Aorta (tissue), 5 donors: ENCODE results near the gene TTLL5. TPM values are rescaled to one million over a fixed set of nuclear protein-coding genes. Genes with fewer than 3 reads are reported as not detected.
"Not testable (repeated sequence)": the region's sequence is repeated elsewhere in the genome, so short reads cannot be mapped to it uniquely, and the experiment has no call there.

Experiments used
- ATAC-seq: fragments of 200-7000 bp; cut with Tn5 transposase; one replicate; pipeline ENCODE4 v1.9.1; 2022; ENCODE audit warnings: moderate library complexity; ENCODE audit not compliant: low FRiP score
- DNase-seq, 2 donors: peaks; one replicate each; pipeline ENCODE4 v3.0.0-alpha.2; 2020
- H3K27ac ChIP-seq, 2 donors: one replicate each; pipeline ENCODE4 v1.5.1; 2013; ENCODE audit warnings: low read length in 2 of 2, mild to moderate bottlenecking in 2 of 2, moderate library complexity in 2 of 2, control low read depth in 1 of 2, inconsistent platforms in 1 of 2, low read depth in 1 of 2
- H3K27me3 ChIP-seq, 2 donors: one replicate each; pipeline ENCODE4 v1.6.1; 2013; ENCODE audit warnings: control low read depth in 1 of 2, low read length in 1 of 2, mild to moderate bottlenecking in 1 of 2, moderate library complexity in 1 of 2; ENCODE audit not compliant: insufficient read depth in 2 of 2, control insufficient read depth in 1 of 2
- H3K36me3 ChIP-seq, 2 donors: one replicate each; pipeline ENCODE4 v1.6.1; 2013; ENCODE audit warnings: control low read depth in 1 of 2, low read length in 1 of 2, mild to moderate bottlenecking in 1 of 2; ENCODE audit not compliant: insufficient read depth in 2 of 2, control insufficient read depth in 1 of 2
- H3K4me1 ChIP-seq, 2 donors: one replicate each; pipeline ENCODE4 v1.6.1; 2013; ENCODE audit warnings: low read length in 2 of 2, control low read depth in 1 of 2, mild to moderate bottlenecking in 1 of 2, moderate library complexity in 1 of 2; ENCODE audit not compliant: insufficient read depth in 2 of 2, control insufficient read depth in 1 of 2
- H3K4me3 ChIP-seq, 2 donors: one replicate each; pipeline ENCODE4 v1.5.1; 2013; ENCODE audit warnings: low read length in 2 of 2, control low read depth in 1 of 2, mild to moderate bottlenecking in 1 of 2
- H3K9me3 ChIP-seq: one replicate; pipeline ENCODE4 v1.6.1; 2013; ENCODE audit warnings: mild to moderate bottlenecking, low read length; ENCODE audit not compliant: control insufficient read depth
- WGBS, 2 donors: extraction: QIAGEN DNeasy Blood & Tissue Kit; methylation state at CpG; one replicate each; pipeline ENCODE4 v1.1.7; 2013; 5-methylcytosine and 5-hydroxymethylcytosine counted together
- intact Hi-C, 2 donors: fragments of 100-400 bp; cut with DNase I; formaldehyde crosslinking; loops; one replicate each; pipeline versions ENCODE4 v1.14.2 to v1.15.0; 2022
- polyA plus RNA-seq, 2 donors: library from polyadenylated mRNA; stranded (reverse); fragments of 200-250 nt; gene quantifications; one replicate each; pipeline ENCODE4 v1.2.3, GENCODE V29; 2013
- total RNA-seq, 2 donors: library from RNA; stranded (reverse); fragmentation: NEBNext Ultra II Directional; extraction: Animal tissue kit (Norgen Biotek cat#: 25700); gene quantifications; one replicate each; pipeline ENCODE4 v1.2.1, GENCODE V29; 2021
- donor health status: healthy with polysubstance abuse.
- donor health status: Bipolar disorder and iron deficiency.
- donor health status: DM: no; HTN: no; CAD: no.
- donor health status: DM: no; HTN: no; CAD: no.
- donor health status: DM: yes; HTN: yes; CAD: no.

TTLL5 gene
- total and polyA plus RNA-seq, 4 donors, result 7.7 to 40.8 (median 22.8) TPM

DNA sequence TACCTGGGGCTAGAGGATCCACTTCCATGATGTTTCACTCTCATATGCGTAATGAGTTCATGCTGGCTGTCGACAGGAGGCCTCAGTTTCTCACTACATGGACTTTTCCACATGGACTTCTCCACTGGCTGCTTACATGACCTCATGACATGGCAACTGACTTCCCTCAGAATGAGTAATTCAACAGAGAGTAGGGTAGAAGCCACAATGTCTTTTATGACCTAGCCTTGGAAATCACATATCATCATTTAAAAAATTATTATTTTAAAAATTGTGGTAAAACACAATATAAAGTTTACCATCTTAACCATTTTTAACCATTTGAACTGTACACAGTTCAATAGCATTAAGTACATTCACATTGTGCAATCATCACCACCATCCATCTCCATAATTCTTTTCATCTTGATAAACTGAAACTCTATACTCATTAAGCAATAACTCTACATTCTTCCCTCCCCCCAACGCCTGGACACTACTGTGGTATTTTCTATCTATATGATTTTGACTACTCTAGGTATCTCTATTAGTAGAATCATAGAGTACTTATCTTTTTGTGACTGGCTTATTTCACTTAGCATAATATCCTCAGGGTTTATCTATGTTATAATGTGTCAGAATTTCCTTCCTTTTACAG is 176.2 kb downstream of the TTLL5 start:
- intact Hi-C loops, result no loop called here

GRCh38 chr14:75840911-75841310 is 179.9 kb downstream of the TTLL5 start:
- no peaks in the 10 kb centered on the region for H3K9me3 ChIP-seq
- WGBS, 2 donors, result 92 to 94% methylated on average over 5 of the region's 5 CpGs
- no peaks in the 10 kb centered on the region for H3K27me3 ChIP-seq
- H3K4me3 ChIP-seq, result no peak overlapping the region
- H3K27ac ChIP-seq, result no peak overlapping the region
- intact Hi-C loops, result no loop called here
- no peak for ATAC-seq
- peaks cover 2 to 5% of the 10 kb centered on the region in 2 donors for H3K4me1 ChIP-seq
- H3K36me3 ChIP-seq, result no peaks in the 10 kb centered on the region
- no peak for DNase-seq

More for the DNA sequence above, 176.2 kb downstream of the TTLL5 start:
- Histone ChIP-seq H3K27ac (no peak overlapping the region), H3K9me3 (no peaks in the 10 kb centered on the region), H3K36me3 (no peaks in the 10 kb centered on the region), H3K4me1 (peaks cover under 1 to 3% of the 10 kb centered on the region in 2 donors), H3K4me3 (no peak overlapping the region), H3K27me3 (no peaks in the 10 kb centered on the region)
- WGBS, 2 donors, result 96% methylated on average over 3 of the region's 3 CpGs
- DNase-seq (no peak), ATAC-seq (no peak)

GRCh38 chr14:75842551-75842950 is 181.5 kb downstream of the TTLL5 start:
- H3K9me3 ChIP-seq, result no peaks in the 10 kb centered on the region
- H3K4me1 ChIP-seq, result peaks cover 2 to 5% of the 10 kb centered on the region in 2 donors
- intact Hi-C loops, result no loop called here
- no peak overlapping the region for H3K4me3 ChIP-seq
- DNase-seq (no peak), ATAC-seq (no peak)
- H3K27me3 ChIP-seq, result no peaks in the 10 kb centered on the region
- WGBS, 2 donors, result 19 to 26% methylated on average over 3 of the region's 3 CpGs
- no peaks in the 10 kb centered on the region for H3K36me3 ChIP-seq
- H3K27ac ChIP-seq, result no peak overlapping the region

DNA sequence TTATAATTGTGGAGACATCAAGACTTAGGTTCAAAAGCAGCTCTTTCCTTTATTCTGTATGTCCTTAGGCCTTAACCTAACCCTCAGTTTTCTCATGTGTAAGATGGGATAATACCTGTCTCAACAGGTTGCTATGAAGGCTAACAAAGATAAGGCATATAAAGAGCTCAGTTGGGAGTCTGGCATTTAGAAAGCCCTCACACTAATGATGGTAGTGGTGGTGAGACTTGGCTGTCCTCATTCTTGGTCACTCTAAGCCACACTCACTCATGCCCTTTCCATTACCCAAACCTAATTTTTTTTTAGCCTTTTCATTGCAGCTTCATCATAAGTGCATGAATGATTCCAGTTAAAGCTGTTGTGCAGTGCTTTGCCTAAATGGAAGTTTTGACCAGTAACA is 183.4 kb downstream of the TTLL5 start:
- DNase-seq (no peak), ATAC-seq (no peak)
- H3K36me3 ChIP-seq, result no peaks in the 10 kb centered on the region
- H3K4me3 ChIP-seq, result no peak overlapping the region
- H3K9me3 ChIP-seq, result no peaks in the 10 kb centered on the region
- peaks cover 2 to 12% of the 10 kb centered on the region in 2 donors for H3K4me1 ChIP-seq
- intact Hi-C loops, result no loop called here
- no peak overlapping the region for H3K27ac ChIP-seq
- H3K27me3 ChIP-seq, result no peaks in the 10 kb centered on the region

GRCh38 chr14:75845136-75845804 is 184.2 kb downstream of the TTLL5 start:
- H3K9me3 ChIP-seq, result no peaks in the 10 kb centered on the region
- H3K27ac ChIP-seq, result no peak overlapping the region
- ATAC-seq (no peak), DNase-seq (no peak)
- peaks cover 2 to 12% of the 10 kb centered on the region in 2 donors for H3K4me1 ChIP-seq
- H3K36me3 ChIP-seq, result no peaks in the 10 kb centered on the region
- no peaks in the 10 kb centered on the region for H3K27me3 ChIP-seq
- 82 to 89% methylated on average over 4 of the region's 4 CpGs for WGBS, 2 donors
- intact Hi-C loops, result no loop called here
- H3K4me3 ChIP-seq, result no peak overlapping the region

DNA sequence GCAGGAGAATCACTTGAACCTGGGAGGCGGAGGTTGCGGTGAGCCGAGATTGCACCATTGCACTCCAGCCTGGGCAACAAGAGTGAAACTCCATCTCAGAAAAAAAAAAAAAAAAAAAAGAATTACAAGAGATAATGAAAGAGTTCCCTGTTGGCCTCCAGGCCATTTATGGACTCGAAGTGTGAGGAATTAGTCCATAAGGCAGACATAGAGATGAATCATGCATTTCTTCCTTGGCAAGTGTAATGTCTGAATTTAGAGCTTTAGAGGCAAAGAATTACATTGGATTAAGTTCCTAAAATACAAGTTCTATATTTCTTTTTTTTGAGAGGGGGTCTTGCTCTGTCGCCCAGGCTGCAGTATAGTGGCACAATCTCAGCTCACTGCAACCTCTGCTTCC is 185.6 kb downstream of the TTLL5 start:
- H3K9me3 ChIP-seq, H3K27ac ChIP-seq, H3K27me3 ChIP-seq, H3K4me3 ChIP-seq, H3K36me3 ChIP-seq, ATAC-seq, intact Hi-C loops, DNase-seq: not testable (repeated sequence)
- 90 to 93% methylated on average over 5 of the region's 5 CpGs for WGBS, 2 donors
- peaks cover 2 to 12% of the 10 kb centered on the region in 2 donors for H3K4me1 ChIP-seq

- Histone ChIP-seq H3K9me3 (no peaks in the 10 kb centered on the region), H3K27me3 (no peaks in the 10 kb centered on the region), H3K4me3 (no peak overlapping the region), H3K36me3 (no peaks in the 10 kb centered on the region), H3K27ac (peak overlapping the region in 1 of 2 donors; percentile 38), H3K4me1 (peaks cover 2 to 12% of the 10 kb centered on the region in 2 donors)
- ATAC-seq (no peak), DNase-seq (no peak)
- 50 to 63% methylated on average over 2 of the region's 2 CpGs for WGBS, 2 donors
- intact Hi-C loops, result no loop called here
Observed at GRCh38 chr14:75847584-75847983, 186.5 kb downstream of the TTLL5 start.

DNA sequence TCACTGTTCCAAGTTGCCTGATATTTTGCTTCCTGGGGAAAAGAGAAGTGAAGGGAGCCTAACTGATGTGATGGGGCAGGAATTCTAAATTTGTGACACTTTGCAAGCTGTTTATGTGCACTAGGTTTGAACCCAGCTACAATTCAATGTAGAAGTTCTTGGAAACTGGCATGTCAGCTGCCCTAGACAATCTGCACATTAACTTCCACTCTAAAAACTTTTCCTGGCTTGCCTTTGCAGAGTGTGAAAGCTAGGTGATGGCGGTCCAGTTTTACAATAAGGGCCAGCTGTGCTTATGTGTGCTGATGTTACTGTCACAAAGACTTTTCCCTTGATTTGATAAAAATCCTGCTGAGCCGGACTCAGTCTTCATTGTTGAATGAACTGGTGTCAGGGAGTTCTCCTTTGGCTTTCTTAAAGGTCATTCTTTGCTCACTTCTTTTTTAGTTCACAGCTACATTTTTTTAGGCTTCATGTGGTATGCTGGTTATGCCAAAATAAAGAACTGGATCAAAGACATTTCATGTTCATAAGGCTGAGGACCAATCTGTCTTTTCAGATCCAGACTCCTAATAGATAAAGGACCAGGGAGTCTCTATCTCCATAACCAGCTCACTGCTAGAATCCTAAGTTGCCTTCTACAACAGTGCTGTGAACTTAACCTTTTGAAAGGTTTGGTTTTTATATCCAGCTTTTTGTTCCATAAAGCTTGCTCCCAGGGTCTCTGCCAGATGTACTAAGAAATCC is 187.3 kb downstream of the TTLL5 start:
- intact Hi-C loops, result no loop called here
- no peaks in the 10 kb centered on the region for H3K27me3 ChIP-seq
- 30 to 44% methylated on average over 2 of the region's 2 CpGs for WGBS, 2 donors
- ATAC-seq (peak; percentile 52), DNase-seq (no peak)
- H3K36me3 ChIP-seq, result no peaks in the 10 kb centered on the region
- no peaks in the 10 kb centered on the region for H3K9me3 ChIP-seq
- no peak overlapping the region for H3K4me3 ChIP-seq
- H3K4me1 ChIP-seq, result peaks cover 2 to 9% of the 10 kb centered on the region in 2 donors
- H3K27ac ChIP-seq, result peak overlapping the region; percentile 22 to 37
